ENCODE data around the gene LCE6A.

The LCE6A gene

GRCh38 chr1:152884506-152884905 is 41.9 kb downstream of the LCE6A start:
- Mint-ChIP-seq H3K27me3 (ENCODE audit: low read depth) (peaks cover 15% of the 10 kb centered on the region), H3K9me3 (peaks cover 2% of the 10 kb centered on the region), H3K4me1 (no peaks in the 10 kb centered on the region), H3K36me3 (ENCODE audit: low read depth) (no peaks in the 10 kb centered on the region), H3K4me3 (no peak overlapping the region), H3K27ac (no peak overlapping the region)
- TF ChIP-seq CTCF (IDR thresholded peaks at IDR 0.05; ENCODE audit: unreplicated experiment in 3 of 3) = no peak

GRCh38 chr1:152884966-152885624 is 42.4 kb downstream of the LCE6A start:
- Mint-ChIP-seq H3K9me3 (no peaks in the 10 kb centered on the region), H3K4me1 (no peaks in the 10 kb centered on the region), H3K36me3 (ENCODE audit: low read depth) (no peaks in the 10 kb centered on the region), H3K4me3 (no peak overlapping the region), H3K27me3 (ENCODE audit: low read depth) (peaks cover 15% of the 10 kb centered on the region), H3K27ac (no peak overlapping the region)
- no peak for TF ChIP-seq CTCF (IDR thresholded peaks at IDR 0.05; ENCODE audit: unreplicated experiment in 3 of 3)

- H3K27me3 Mint-ChIP-seq (ENCODE audit: low read depth) = peaks cover 11% of the 10 kb centered on the region
- no peaks in the 10 kb centered on the region for H3K36me3 Mint-ChIP-seq (ENCODE audit: low read depth)
- H3K4me3 Mint-ChIP-seq = no peak overlapping the region
- H3K4me1 Mint-ChIP-seq = no peaks in the 10 kb centered on the region
- no peak overlapping the region for H3K27ac Mint-ChIP-seq
- TF ChIP-seq CTCF (IDR thresholded peaks at IDR 0.05; ENCODE audit: unreplicated experiment in 3 of 3) = no peak
- no peaks in the 10 kb centered on the region for H3K9me3 Mint-ChIP-seq
These were observed 43.4 kb downstream of the LCE6A start for GRCh38 chr1:152886085-152886484.

- Mint-ChIP-seq H3K4me3 (no peak overlapping the region), H3K27me3 (ENCODE audit: low read depth) (peaks cover 11% of the 10 kb centered on the region), H3K36me3 (ENCODE audit: low read depth) (no peaks in the 10 kb centered on the region), H3K27ac (no peak overlapping the region), H3K4me1 (no peaks in the 10 kb centered on the region), H3K9me3 (no peaks in the 10 kb centered on the region)
- no peak for TF ChIP-seq CTCF (IDR thresholded peaks at IDR 0.05; ENCODE audit: unreplicated experiment in 3 of 3)
These were observed 44.2 kb downstream of the LCE6A start for GRCh38 chr1:152886758-152887409.

- Mint-ChIP-seq H3K4me1 (no peaks in the 10 kb centered on the region), H3K36me3 (ENCODE audit: low read depth) (no peaks in the 10 kb centered on the region), H3K27ac (no peak overlapping the region)
These were observed 45.5 kb downstream of the LCE6A start for GRCh38 chr1:152888126-152888525.

More at GRCh38 chr1:152888126-152888525, 45.5 kb downstream of the LCE6A start:
- no peak for TF ChIP-seq CTCF (IDR thresholded peaks at IDR 0.05; ENCODE audit: unreplicated experiment in 3 of 3)
- Mint-ChIP-seq H3K27me3 (ENCODE audit: low read depth) (peaks cover 11% of the 10 kb centered on the region), H3K9me3 (no peaks in the 10 kb centered on the region), H3K4me3 (no peak overlapping the region)

All from nephron (organoid).